ENCODE data around the gene CNTNAP2.

GRCh38 chr7:148380596-148381419, 2264.2 kb downstream of the CNTNAP2 start:
- TF ChIP-seq CTCF (IDR thresholded peaks at IDR 0.05) = no peak
- TF ChIP-seq EP300 (IDR thresholded peaks at IDR 0.05) = no peak
- TF ChIP-seq POLR2A (IDR thresholded peaks at IDR 0.05) = no peak
- no peak for TF ChIP-seq POLR2AphosphoS5 (IDR thresholded peaks at IDR 0.05)
